ENCODE results near the gene DMXL2. TPM values are rescaled to one million over a fixed set of nuclear protein-coding genes. Genes with fewer than 3 reads are reported as not detected.
A peak's percentile ranks its signal among the peaks of the same experiment; 100 is the strongest.
"Not testable (repeated sequence)": the region's sequence is repeated elsewhere in the genome, so short reads cannot be mapped to it uniquely, and the experiment has no call there.

Gene DMXL2
- total RNA-seq, 3 donors from 2014 or later (not counting 1 experiment from before 2014, with no cell fraction given) = 6.4 to 12.4 (median 11.3) TPM

DNA sequence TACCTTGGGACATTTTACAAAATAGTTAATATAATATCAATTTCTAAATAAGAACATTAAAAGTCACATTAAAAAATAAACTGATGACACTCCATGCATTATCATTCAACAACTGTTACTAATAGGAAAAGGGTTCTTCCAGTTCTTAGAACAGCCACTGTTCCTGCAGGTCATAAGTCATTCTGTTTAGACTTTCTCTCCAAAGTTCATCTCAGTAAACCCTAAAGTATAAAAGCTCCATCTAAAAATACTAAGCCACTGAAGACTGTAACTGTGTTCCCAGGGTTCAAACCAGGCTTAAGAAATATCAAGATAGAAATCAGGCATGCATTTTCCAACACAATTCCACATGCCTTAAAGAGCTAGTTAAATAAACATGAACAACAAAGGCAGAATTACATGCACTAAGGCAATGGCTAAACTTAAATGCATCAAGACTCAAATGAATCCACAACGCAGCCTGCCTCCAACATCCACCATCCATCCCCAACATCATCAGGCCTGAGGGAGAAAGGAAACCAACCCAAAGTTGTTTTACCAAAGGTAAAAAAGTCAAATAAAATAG lies 46.2 kb downstream of the DMXL2 start:
- intact Hi-C loops (cut with micrococcal nuclease) = no loop called here
- Mint-ChIP-seq H3K4me3 (no peak overlapping the region), H3K36me3 (no peaks in the 10 kb centered on the region), H3K27me3 (ENCODE audit: low read depth in 2 of 2) (peaks cover 0 to 2% of the 10 kb centered on the region in 2 donors), H3K9me3 (peaks cover 5% of the 10 kb centered on the region in 2 donors), H3K27ac (no peak overlapping the region), H3K4me1 (no peaks in the 10 kb centered on the region)
- 100% methylated on average over 1 of the region's 1 CpG for WGBS (ENCODE audit: insufficient coverage)
- no peaks in the 10 kb centered on the region for H3K27me3 ChIP-seq (ENCODE audit: control insufficient read depth, insufficient read depth, low read length)
- no peak for ATAC-seq
- TF ChIP-seq, protein P1, sequence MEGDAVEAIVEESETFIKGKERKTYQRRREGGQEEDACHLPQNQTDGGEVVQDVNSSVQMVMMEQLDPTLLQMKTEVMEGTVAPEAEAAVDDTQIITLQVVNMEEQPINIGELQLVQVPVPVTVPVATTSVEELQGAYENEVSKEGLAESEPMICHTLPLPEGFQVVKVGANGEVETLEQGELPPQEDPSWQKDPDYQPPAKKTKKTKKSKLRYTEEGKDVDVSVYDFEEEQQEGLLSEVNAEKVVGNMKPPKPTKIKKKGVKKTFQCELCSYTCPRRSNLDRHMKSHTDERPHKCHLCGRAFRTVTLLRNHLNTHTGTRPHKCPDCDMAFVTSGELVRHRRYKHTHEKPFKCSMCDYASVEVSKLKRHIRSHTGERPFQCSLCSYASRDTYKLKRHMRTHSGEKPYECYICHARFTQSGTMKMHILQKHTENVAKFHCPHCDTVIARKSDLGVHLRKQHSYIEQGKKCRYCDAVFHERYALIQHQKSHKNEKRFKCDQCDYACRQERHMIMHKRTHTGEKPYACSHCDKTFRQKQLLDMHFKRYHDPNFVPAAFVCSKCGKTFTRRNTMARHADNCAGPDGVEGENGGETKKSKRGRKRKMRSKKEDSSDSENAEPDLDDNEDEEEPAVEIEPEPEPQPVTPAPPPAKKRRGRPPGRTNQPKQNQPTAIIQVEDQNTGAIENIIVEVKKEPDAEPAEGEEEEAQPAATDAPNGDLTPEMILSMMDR (IDR thresholded peaks at IDR 0.05) = no peak
- no peaks in the 10 kb centered on the region for H3K9me3 ChIP-seq (ENCODE audit: control insufficient read depth, insufficient read depth, low read length)
- no peak overlapping the region for H3K4me3 ChIP-seq (ENCODE audit: low read length)
- no peak for DNase-seq
- no peaks in the 10 kb centered on the region for H3K36me3 ChIP-seq (ENCODE audit: control insufficient read depth, insufficient read depth, low read length)
- H3K27ac ChIP-seq (ENCODE audit: low read length) = peak overlapping the region; percentile 8
- no peaks in the 10 kb centered on the region for H3K4me1 ChIP-seq (ENCODE audit: control insufficient read depth, insufficient read depth, low read length)

DNA sequence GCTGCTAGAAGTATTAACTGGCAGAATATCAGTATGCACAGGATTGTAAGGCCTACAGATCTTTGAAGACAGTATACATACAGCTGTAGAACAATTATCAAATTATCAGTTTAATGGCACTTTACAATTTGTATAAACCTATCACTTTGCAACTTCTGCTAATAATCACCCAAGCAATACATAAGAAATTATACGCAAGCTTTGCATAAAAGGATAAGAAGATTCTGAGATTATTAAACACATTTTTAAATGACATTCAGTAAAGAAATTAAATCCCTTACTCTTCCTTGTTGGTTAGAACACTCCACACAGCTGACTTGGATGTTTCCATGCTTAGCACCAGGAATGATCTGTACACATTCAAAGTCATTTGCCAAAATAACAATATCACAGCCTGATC lies 46.8 kb downstream of the DMXL2 start:
- no peaks in the 10 kb centered on the region for H3K36me3 Mint-ChIP-seq
- intact Hi-C loops (cut with micrococcal nuclease) = no loop called here
- H3K9me3 ChIP-seq (ENCODE audit: control insufficient read depth, insufficient read depth, low read length) = no peaks in the 10 kb centered on the region
- WGBS (ENCODE audit: insufficient coverage) = 100% methylated on average over 1 of the region's 1 CpG
- H3K9me3 Mint-ChIP-seq = peaks cover 6% of the 10 kb centered on the region in 2 donors
- no peak overlapping the region for H3K27ac ChIP-seq (ENCODE audit: low read length)
- H3K4me3 ChIP-seq (ENCODE audit: low read length) = no peak overlapping the region
- no peaks in the 10 kb centered on the region for H3K4me1 ChIP-seq (ENCODE audit: control insufficient read depth, insufficient read depth, low read length)
- H3K4me1 Mint-ChIP-seq = no peaks in the 10 kb centered on the region
- H3K27ac Mint-ChIP-seq = no peak overlapping the region
- ATAC-seq = no peak
- H3K27me3 Mint-ChIP-seq (ENCODE audit: low read depth in 2 of 2) = peaks cover 0 to 2% of the 10 kb centered on the region in 2 donors
- H3K27me3 ChIP-seq (ENCODE audit: control insufficient read depth, insufficient read depth, low read length) = no peaks in the 10 kb centered on the region
- DNase-seq = no peak
- TF ChIP-seq, protein P1 (IDR thresholded peaks at IDR 0.05) = no peak
- H3K36me3 ChIP-seq (ENCODE audit: control insufficient read depth, insufficient read depth, low read length) = no peaks in the 10 kb centered on the region
- no peak overlapping the region for H3K4me3 Mint-ChIP-seq

DNA sequence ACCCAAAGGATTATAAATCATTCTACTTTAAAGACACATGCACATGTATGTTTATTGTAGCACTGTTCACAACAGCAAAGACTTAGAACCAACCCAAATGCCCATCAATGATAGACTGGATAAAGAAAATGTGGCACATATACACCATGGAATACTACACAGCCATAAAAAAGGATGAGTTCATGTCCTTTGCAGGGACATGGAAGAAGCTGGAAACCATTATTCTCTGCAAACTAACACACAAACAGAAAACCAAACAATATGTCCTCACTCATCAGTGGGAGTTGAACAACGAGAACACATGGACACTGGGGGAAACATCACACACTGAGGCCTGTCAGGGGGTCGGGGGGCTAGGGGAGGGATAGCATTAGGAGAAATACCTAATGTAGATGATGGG lies 49.2 kb downstream of the DMXL2 start:
- H3K27ac ChIP-seq (ENCODE audit: low read length); H3K27me3 ChIP-seq (ENCODE audit: control insufficient read depth, insufficient read depth, low read length); H3K9me3 Mint-ChIP-seq; H3K9me3 ChIP-seq (ENCODE audit: control insufficient read depth, insufficient read depth, low read length); H3K27me3 Mint-ChIP-seq (ENCODE audit: low read depth in 2 of 2); H3K27ac Mint-ChIP-seq; H3K4me3 Mint-ChIP-seq; H3K36me3 ChIP-seq (ENCODE audit: control insufficient read depth, insufficient read depth, low read length); intact Hi-C loops (cut with micrococcal nuclease); H3K36me3 Mint-ChIP-seq; H3K4me3 ChIP-seq (ENCODE audit: low read length); DNase-seq; ATAC-seq; H3K4me1 ChIP-seq (ENCODE audit: control insufficient read depth, insufficient read depth, low read length); H3K4me1 Mint-ChIP-seq: not testable (repeated sequence)
- 78% methylated on average over 1 of the region's 2 CpGs for WGBS (ENCODE audit: insufficient coverage)

GRCh38 chr15:51568939-51569784 lies 53.4 kb downstream of the DMXL2 start:
- DNase-seq; H3K27ac ChIP-seq (ENCODE audit: low read length); H3K4me1 Mint-ChIP-seq; intact Hi-C loops (cut with micrococcal nuclease); H3K9me3 ChIP-seq (ENCODE audit: control insufficient read depth, insufficient read depth, low read length); H3K4me3 ChIP-seq (ENCODE audit: low read length); H3K36me3 ChIP-seq (ENCODE audit: control insufficient read depth, insufficient read depth, low read length); H3K4me3 Mint-ChIP-seq; H3K27ac Mint-ChIP-seq; H3K36me3 Mint-ChIP-seq; H3K27me3 ChIP-seq (ENCODE audit: control insufficient read depth, insufficient read depth, low read length); H3K4me1 ChIP-seq (ENCODE audit: control insufficient read depth, insufficient read depth, low read length); ATAC-seq; H3K9me3 Mint-ChIP-seq; H3K27me3 Mint-ChIP-seq (ENCODE audit: low read depth in 2 of 2): not testable (repeated sequence)
- WGBS (ENCODE audit: insufficient coverage) = 85% methylated on average over 18 of the region's 18 CpGs

Data from natural killer cell (primary cell).